ENCODE data around the gene ARHGAP6. TPM values are rescaled to one million over a fixed set of nuclear protein-coding genes. Genes with fewer than 3 reads are reported as not detected.

The ARHGAP6 gene
- polyA plus RNA-seq, 3 donors: 0.31 to 1.1 (median 0.40) TPM

DNA sequence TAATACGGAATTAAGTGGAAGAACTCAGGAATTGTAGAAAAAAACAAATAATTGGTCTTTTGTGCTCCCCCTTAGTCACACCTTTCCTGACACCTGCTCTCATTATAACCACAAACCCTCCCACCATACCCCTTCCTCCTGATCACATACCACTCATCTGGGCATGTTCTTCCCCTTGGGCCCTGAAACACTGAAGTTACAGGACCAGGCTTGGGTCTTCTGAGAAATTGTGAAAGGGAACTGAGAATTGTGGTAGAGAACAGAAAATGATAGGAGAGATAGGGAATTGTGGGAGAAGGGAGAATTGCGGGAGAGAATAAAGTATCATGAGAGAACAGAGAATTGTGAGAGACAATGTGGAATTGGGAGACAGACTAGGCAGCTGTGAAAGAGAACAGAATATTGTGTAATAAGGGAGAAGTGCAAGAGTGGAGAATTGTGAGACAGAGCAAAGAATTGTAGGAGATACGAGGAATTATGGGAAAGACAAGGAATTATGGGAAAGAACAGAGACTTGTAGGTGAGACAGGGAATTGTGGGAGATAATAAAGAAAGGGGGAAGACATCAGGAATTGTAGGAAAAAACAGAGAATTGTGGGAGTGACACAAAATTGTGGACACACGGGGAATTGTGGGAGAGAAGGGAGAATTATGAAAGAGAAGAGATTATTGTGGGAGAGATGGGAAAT, 557.3 kb downstream of the ARHGAP6 start:
- Histone ChIP-seq H3K4me2 (replicated peaks; ENCODE audit: extremely low read depth, low read length, poor library complexity, severe bottlenecking) (no peak overlapping the region), H3K9ac (ENCODE audit: insufficient read depth, low read length, poor library complexity, severe bottlenecking) (no peak overlapping the region), H3K79me2 (ENCODE audit: insufficient read depth, low read length) (peaks cover 20% of the 10 kb centered on the region), H3K27ac (ENCODE audit: low read depth in 1 of 2, low read length in 2 of 2) (no peak overlapping the region), H3K4me1 (ENCODE audit: control insufficient read depth in 1 of 2, insufficient read depth in 2 of 2, low read length in 2 of 2) (peaks cover 18 to 20% of the 10 kb centered on the region in 2 donors), H2AFZ (ENCODE audit: insufficient read depth, low read depth, low read length, poor library complexity, severe bottlenecking) (no peak overlapping the region), H4K20me1 (ENCODE audit: insufficient read depth, low read length) (no peaks in the 10 kb centered on the region), H3K36me3 (replicated peaks in 1 of 2; ENCODE audit: control insufficient read depth in 1 of 2, insufficient read depth in 2 of 2, low read length in 2 of 2) (no peaks in the 10 kb centered on the region), H3K9me3 (replicated peaks in 1 of 2; ENCODE audit: control insufficient read depth in 1 of 2, insufficient read depth in 1 of 2, low read length in 2 of 2) (no peaks in the 10 kb centered on the region), H3K27me3 (ENCODE audit: control insufficient read depth in 2 of 2, insufficient read depth in 2 of 2, low read length in 2 of 2) (no peaks in the 10 kb centered on the region), H3K4me3 (replicated peaks in 1 of 3; ENCODE audit: low read depth in 2 of 3, low read length in 3 of 3) (no peak overlapping the region)
- DNase-seq: no peak
- H3K4me3 Mint-ChIP-seq: no peak overlapping the region
- TF ChIP-seq, protein P1, sequence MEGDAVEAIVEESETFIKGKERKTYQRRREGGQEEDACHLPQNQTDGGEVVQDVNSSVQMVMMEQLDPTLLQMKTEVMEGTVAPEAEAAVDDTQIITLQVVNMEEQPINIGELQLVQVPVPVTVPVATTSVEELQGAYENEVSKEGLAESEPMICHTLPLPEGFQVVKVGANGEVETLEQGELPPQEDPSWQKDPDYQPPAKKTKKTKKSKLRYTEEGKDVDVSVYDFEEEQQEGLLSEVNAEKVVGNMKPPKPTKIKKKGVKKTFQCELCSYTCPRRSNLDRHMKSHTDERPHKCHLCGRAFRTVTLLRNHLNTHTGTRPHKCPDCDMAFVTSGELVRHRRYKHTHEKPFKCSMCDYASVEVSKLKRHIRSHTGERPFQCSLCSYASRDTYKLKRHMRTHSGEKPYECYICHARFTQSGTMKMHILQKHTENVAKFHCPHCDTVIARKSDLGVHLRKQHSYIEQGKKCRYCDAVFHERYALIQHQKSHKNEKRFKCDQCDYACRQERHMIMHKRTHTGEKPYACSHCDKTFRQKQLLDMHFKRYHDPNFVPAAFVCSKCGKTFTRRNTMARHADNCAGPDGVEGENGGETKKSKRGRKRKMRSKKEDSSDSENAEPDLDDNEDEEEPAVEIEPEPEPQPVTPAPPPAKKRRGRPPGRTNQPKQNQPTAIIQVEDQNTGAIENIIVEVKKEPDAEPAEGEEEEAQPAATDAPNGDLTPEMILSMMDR (IDR thresholded peaks at IDR 0.05): no peak
- 87% methylated on average over 3 of the region's 4 CpGs for WGBS (ENCODE audit: insufficient coverage)
- peaks cover 21% of the 10 kb centered on the region for H3K4me1 Mint-ChIP-seq
- intact Hi-C loops (cut with micrococcal nuclease): no loop called here
- no peak overlapping the region for H3K27ac Mint-ChIP-seq
- peaks cover 0 to 7% (median 0%) of the 10 kb centered on the region in 7 donors for H3K9me3 Mint-ChIP-seq
- H3K36me3 Mint-ChIP-seq: no peaks in the 10 kb centered on the region
- peaks cover 0 to 2% (median 0%) of the 10 kb centered on the region in 3 donors for H3K27me3 Mint-ChIP-seq (ENCODE audit: low read depth in 3 of 3)

DNA sequence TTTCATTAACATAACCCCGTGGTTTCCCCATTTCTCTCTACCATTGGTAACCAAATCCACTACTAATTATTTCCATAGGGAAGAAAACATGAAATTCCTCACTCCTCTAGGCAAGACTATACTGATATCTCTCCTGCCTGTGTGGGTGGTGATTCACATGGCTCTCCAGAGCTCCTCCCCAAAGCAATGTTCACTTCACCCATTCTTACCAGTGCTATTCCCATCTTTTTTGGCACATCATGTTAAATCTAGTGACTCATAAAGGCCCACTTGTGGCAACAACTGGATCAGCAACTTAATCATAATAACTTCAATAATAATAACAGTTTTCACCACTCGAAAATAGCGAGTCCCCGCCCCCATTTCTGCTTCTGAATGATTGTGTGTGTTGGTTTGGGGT, 560.6 kb downstream of the ARHGAP6 start:
- TF ChIP-seq, protein P1 (IDR thresholded peaks at IDR 0.05): no peak
- Mint-ChIP-seq H3K4me3 (no peak overlapping the region), H3K36me3 (no peaks in the 10 kb centered on the region), H3K27ac (no peak overlapping the region), H3K9me3 (peaks cover 0 to 3% (median under 1%) of the 10 kb centered on the region in 7 donors), H3K4me1 (peaks cover 2% of the 10 kb centered on the region), H3K27me3 (ENCODE audit: low read depth in 3 of 3) (no peaks in the 10 kb centered on the region)
- Histone ChIP-seq H3K4me3 (replicated peaks in 1 of 3; ENCODE audit: low read depth in 2 of 3, low read length in 3 of 3) (no peak overlapping the region), H4K20me1 (ENCODE audit: insufficient read depth, low read length) (no peaks in the 10 kb centered on the region), H3K79me2 (ENCODE audit: insufficient read depth, low read length) (no peaks in the 10 kb centered on the region), H3K4me1 (ENCODE audit: control insufficient read depth in 1 of 2, insufficient read depth in 2 of 2, low read length in 2 of 2) (no peaks in the 10 kb centered on the region), H3K27ac (ENCODE audit: low read depth in 1 of 2, low read length in 2 of 2) (no peak overlapping the region), H3K27me3 (ENCODE audit: control insufficient read depth in 2 of 2, insufficient read depth in 2 of 2, low read length in 2 of 2) (no peaks in the 10 kb centered on the region), H3K9me3 (replicated peaks in 1 of 2; ENCODE audit: control insufficient read depth in 1 of 2, insufficient read depth in 1 of 2, low read length in 2 of 2) (no peaks in the 10 kb centered on the region), H3K36me3 (replicated peaks in 1 of 2; ENCODE audit: control insufficient read depth in 1 of 2, insufficient read depth in 2 of 2, low read length in 2 of 2) (no peaks in the 10 kb centered on the region), H3K9ac (ENCODE audit: insufficient read depth, low read length, poor library complexity, severe bottlenecking) (no peak overlapping the region), H2AFZ (ENCODE audit: insufficient read depth, low read depth, low read length, poor library complexity, severe bottlenecking) (no peak overlapping the region), H3K4me2 (replicated peaks; ENCODE audit: extremely low read depth, low read length, poor library complexity, severe bottlenecking) (no peak overlapping the region)
- intact Hi-C loops (cut with micrococcal nuclease): no loop called here
- no CpG with 5 or more reads among the region's 4 CpGs for WGBS (ENCODE audit: insufficient coverage)
- no peak for DNase-seq
